ENCODE data around the gene CPA3.

Gene CPA3

GRCh38 chr3:148865049-148865448 is at the start of gene CPA3:
Gene CPA3 (plus strand): TSS chr3:148865296. CDS start chr3:148865308, 12 bp downstream.
- DNase-seq: no peak

- no peak for DNase-seq
These were observed 49.6 kb upstream of the CPA3 start for GRCh38 chr3:148815316-148816110.

GRCh38 chr3:148816427-148816826 is 48.7 kb upstream of the CPA3 start:
- no peak for DNase-seq

GRCh38 chr3:148816981-148817525 is 48.0 kb upstream of the CPA3 start:
- DNase-seq: no peak

- no peak for DNase-seq
These were observed 44.5 kb upstream of the CPA3 start for GRCh38 chr3:148820361-148821245.

- DNase-seq: no peak
These were observed 42.1 kb upstream of the CPA3 start for GRCh38 chr3:148823026-148823425.

- DNase-seq: no peak
These were observed 39.6 kb upstream of the CPA3 start for GRCh38 chr3:148825476-148825875.

GRCh38 chr3:148827585-148827984 is 37.5 kb upstream of the CPA3 start, which contains the start of gene CPB1:
Gene CPB1 (plus strand): TSS chr3:148827811. CDS start chr3:148827824, 13 bp downstream.
- no peak for DNase-seq

GRCh38 chr3:148828136-148828690 is 36.9 kb upstream of the CPA3 start:
- DNase-seq: no peak

- no peak for DNase-seq
These were observed 35.2 kb upstream of the CPA3 start for GRCh38 chr3:148829926-148830325.

- no peak for DNase-seq
These were observed 31.9 kb upstream of the CPA3 start for GRCh38 chr3:148833223-148833622.

GRCh38 chr3:148839805-148840204 is 25.3 kb upstream of the CPA3 start:
- DNase-seq: no peak

GRCh38 chr3:148840451-148840850 is 24.6 kb upstream of the CPA3 start:
- DNase-seq: no peak

- DNase-seq: no peak
These were observed 19.2 kb upstream of the CPA3 start for GRCh38 chr3:148845756-148846395.

GRCh38 chr3:148847351-148847750 is 17.7 kb upstream of the CPA3 start:
- no peak for DNase-seq

GRCh38 chr3:148848410-148848809 is 16.7 kb upstream of the CPA3 start:
- no peak for DNase-seq

GRCh38 chr3:148852271-148852992 is 12.7 kb upstream of the CPA3 start:
- DNase-seq: no peak

- no peak for DNase-seq
These were observed 12.0 kb upstream of the CPA3 start for GRCh38 chr3:148853076-148853475.

GRCh38 chr3:148854061-148854460 is 11.0 kb upstream of the CPA3 start:
- no peak for DNase-seq

GRCh38 chr3:148856384-148856783 is 8.7 kb upstream of the CPA3 start:
- DNase-seq: no peak

GRCh38 chr3:148857316-148857715 is 7.8 kb upstream of the CPA3 start:
- DNase-seq: no peak

- DNase-seq: no peak
These were observed 3.7 kb upstream of the CPA3 start for GRCh38 chr3:148861277-148861869.

Data from activated CD8-positive, alpha-beta memory T cell treated with anti-CD3 and anti-CD28 coated beads for 24 hours (primary cell).